Ishikawa (cell line): Measurements from ENCODE around the gene ALDH3B2.

Experiments used
- CEBPB ChIP-seq: IDR thresholded peaks from 2 replicates; pipeline ENCODE4 v1.6.1; 2012
- CREB1 ChIP-seq: IDR thresholded peaks from 2 replicates; pipeline ENCODE4 v1.6.1; 2012; ENCODE audit warnings: low read depth
- EGR1 ChIP-seq: IDR thresholded peaks from 2 replicates; pipeline ENCODE4 v1.6.1; 2012
- EP300 ChIP-seq: IDR thresholded peaks from 2 replicates; pipeline ENCODE4 v1.6.1; 2012; ENCODE audit warnings: borderline replicate concordance
- FOXM1 ChIP-seq: IDR thresholded peaks from 2 replicates; pipeline ENCODE4 v1.6.1; 2012; ENCODE audit warnings: low read depth, borderline replicate concordance
- NFIC ChIP-seq: IDR thresholded peaks from 2 replicates; pipeline ENCODE4 v1.6.1; 2012
- RAD21 ChIP-seq: IDR thresholded peaks from 2 replicates; pipeline ENCODE4 v1.6.1; 2012; ENCODE audit warnings: low read depth
- TAF1 ChIP-seq: IDR thresholded peaks from 2 replicates; pipeline ENCODE4 v1.6.1; 2012; ENCODE audit warnings: low read depth, mild to moderate bottlenecking
- TCF12 ChIP-seq: IDR thresholded peaks from 2 replicates; pipeline ENCODE4 v1.6.1; 2012; ENCODE audit warnings: low read depth
- TEAD4 ChIP-seq: IDR thresholded peaks from 2 replicates; pipeline ENCODE4 v1.6.1; 2012
- YY1 ChIP-seq: IDR thresholded peaks from 2 replicates; pipeline ENCODE4 v1.6.1; 2012; ENCODE audit warnings: low read depth
- ZBTB7A ChIP-seq: IDR thresholded peaks from 2 replicates; pipeline ENCODE4 v1.6.1; 2012; ENCODE audit warnings: low read depth
- TF ChIP-seq, protein P1 (sequence below): IDR thresholded peaks from 2 replicates; pipeline ENCODE4 v1.6.1; 2012
- TF ChIP-seq, protein P2 (sequence below): IDR thresholded peaks from 2 replicates; pipeline ENCODE4 v1.6.1; 2012
- TF ChIP-seq, protein P3 (sequence below): IDR thresholded peaks from 2 replicates; pipeline ENCODE4 v1.6.1; 2012; ENCODE audit warnings: low read depth, mild to moderate bottlenecking

Gene ALDH3B2

DNA sequence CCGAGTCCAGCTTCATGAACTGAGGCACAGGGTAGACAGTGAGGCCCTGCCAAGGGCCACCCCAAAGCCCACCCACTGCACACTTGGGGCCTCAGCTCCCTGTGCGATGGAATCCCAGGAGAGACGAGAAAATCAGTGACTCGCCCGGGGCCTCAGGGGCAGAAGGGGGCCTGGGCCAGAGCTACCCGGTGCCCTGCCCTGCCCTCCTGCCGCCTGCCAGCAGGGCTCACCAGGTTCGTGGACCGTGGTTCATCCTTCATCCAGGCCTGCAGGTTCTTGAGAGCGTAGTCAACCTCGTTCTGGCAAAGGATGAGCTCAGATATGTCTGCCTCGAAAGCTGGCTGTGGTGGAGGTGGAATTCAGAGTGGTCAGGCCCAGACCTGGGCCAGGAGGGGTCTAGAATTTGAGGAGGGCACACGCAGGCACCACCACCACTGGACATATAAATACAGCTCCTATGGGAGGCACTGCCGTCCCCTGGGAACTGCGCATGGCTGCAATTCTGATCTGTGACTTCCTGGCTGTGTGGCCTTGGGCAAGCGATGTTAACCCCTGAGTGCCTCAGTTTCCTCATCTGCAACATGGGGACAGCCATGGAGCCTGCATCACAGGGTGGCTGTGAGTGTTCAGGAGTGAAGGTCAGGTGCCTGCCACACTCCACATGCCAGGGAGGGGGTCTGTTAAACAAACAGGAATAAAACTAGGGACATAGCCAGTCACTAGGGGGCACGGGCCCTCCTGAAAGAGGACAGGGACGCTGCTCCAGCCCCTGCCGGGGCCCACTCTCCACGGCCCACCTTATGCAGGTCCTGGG is 7.5 kb downstream of the ALDH3B2 start:
- TF ChIP-seq CREB1 (no peak), TCF12 (no peak), FOXM1 (no peak), TEAD4 (no peak), CEBPB (no peak), YY1 (no peak), EP300 (no peak), EGR1 (no peak), TAF1 (no peak), ZBTB7A (no peak), RAD21 (no peak), NFIC (no peak)
- TF ChIP-seq, protein P1, sequence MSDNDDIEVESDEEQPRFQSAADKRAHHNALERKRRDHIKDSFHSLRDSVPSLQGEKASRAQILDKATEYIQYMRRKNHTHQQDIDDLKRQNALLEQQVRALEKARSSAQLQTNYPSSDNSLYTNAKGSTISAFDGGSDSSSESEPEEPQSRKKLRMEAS: no peak
- TF ChIP-seq, protein P2, sequence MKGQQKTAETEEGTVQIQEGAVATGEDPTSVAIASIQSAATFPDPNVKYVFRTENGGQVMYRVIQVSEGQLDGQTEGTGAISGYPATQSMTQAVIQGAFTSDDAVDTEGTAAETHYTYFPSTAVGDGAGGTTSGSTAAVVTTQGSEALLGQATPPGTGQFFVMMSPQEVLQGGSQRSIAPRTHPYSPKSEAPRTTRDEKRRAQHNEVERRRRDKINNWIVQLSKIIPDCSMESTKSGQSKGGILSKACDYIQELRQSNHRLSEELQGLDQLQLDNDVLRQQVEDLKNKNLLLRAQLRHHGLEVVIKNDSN: no peak
- TF ChIP-seq, protein P3, sequence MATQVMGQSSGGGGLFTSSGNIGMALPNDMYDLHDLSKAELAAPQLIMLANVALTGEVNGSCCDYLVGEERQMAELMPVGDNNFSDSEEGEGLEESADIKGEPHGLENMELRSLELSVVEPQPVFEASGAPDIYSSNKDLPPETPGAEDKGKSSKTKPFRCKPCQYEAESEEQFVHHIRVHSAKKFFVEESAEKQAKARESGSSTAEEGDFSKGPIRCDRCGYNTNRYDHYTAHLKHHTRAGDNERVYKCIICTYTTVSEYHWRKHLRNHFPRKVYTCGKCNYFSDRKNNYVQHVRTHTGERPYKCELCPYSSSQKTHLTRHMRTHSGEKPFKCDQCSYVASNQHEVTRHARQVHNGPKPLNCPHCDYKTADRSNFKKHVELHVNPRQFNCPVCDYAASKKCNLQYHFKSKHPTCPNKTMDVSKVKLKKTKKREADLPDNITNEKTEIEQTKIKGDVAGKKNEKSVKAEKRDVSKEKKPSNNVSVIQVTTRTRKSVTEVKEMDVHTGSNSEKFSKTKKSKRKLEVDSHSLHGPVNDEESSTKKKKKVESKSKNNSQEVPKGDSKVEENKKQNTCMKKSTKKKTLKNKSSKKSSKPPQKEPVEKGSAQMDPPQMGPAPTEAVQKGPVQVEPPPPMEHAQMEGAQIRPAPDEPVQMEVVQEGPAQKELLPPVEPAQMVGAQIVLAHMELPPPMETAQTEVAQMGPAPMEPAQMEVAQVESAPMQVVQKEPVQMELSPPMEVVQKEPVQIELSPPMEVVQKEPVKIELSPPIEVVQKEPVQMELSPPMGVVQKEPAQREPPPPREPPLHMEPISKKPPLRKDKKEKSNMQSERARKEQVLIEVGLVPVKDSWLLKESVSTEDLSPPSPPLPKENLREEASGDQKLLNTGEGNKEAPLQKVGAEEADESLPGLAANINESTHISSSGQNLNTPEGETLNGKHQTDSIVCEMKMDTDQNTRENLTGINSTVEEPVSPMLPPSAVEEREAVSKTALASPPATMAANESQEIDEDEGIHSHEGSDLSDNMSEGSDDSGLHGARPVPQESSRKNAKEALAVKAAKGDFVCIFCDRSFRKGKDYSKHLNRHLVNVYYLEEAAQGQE: no peak

DNA sequence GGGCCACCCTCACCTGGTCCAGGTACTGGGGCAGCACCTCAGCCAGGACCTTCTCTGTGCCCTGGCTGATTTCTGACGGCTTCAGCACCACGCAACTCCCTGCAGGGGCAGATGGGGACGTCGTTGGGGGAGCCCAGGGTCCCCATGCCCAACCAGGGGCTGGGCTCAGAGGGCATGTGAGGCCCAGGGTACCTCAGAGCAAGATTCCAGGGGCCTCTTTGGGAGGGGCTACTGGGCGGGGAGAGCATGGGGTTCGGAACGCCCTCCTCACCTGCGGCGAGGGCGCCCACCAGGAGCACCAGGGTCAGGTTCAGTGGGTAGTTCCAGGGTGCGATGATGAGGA is 8.1 kb downstream of the ALDH3B2 start:
- TF ChIP-seq YY1 (no peak), TEAD4 (no peak), TAF1 (no peak), EGR1 (no peak), EP300 (no peak), FOXM1 (no peak), ZBTB7A (no peak), CEBPB (no peak), CREB1 (no peak), TCF12 (no peak)
- TF ChIP-seq, protein P2: no peak
- TF ChIP-seq, protein P1: no peak

DNA sequence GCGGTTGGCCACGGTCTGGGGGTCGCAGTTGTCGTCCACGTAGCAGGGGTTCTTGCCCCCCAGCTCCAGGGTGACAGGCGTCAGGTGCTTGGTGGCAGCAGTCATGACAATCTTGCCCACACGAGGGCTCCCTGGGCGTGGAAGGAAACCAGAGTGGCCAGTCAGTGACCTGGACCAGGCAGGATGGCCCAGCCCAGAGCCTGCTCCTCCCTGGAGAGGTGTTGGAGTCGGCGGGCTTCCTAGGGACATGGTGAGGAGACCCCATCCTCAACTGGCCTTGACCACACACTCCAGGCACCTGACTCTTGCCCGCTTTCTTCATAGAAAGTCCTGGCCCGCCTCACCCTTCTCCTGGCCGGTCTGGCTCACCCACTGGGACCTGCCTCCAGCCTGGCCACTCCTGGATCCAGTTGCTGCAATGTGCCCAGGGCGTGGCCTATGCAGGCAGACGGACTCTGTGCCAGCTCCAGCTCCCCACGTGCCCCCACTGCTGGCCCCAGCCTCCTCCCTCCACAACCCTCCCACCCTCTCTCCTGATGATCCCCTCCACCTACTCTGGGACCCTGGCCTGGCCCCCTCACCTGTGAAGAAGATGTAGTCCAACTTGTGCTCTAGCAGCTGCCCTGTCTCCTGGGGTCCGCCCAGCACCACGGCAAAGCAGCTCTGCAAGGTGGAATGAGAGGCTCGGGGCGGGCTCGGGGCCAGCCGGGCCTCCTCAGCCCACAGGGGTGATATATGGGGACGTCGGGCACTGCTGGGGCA is 8.7 kb downstream of the ALDH3B2 start:
- TF ChIP-seq TCF12: no peak
- no peak for TF ChIP-seq CEBPB
- TF ChIP-seq NFIC: no peak
- TF ChIP-seq, protein P3: no peak
- TF ChIP-seq RAD21: peak; percentile 83
- TF ChIP-seq, protein P1: peak; percentile 30; the same call in 1 of the 2 replicates
- no peak for TF ChIP-seq EGR1
- TF ChIP-seq TAF1: no peak
- TF ChIP-seq, protein P2: peak; percentile 60; the same call in 1 of the 2 replicates
- TF ChIP-seq EP300: no peak
- TF ChIP-seq FOXM1: no peak
- TF ChIP-seq YY1: no peak

DNA sequence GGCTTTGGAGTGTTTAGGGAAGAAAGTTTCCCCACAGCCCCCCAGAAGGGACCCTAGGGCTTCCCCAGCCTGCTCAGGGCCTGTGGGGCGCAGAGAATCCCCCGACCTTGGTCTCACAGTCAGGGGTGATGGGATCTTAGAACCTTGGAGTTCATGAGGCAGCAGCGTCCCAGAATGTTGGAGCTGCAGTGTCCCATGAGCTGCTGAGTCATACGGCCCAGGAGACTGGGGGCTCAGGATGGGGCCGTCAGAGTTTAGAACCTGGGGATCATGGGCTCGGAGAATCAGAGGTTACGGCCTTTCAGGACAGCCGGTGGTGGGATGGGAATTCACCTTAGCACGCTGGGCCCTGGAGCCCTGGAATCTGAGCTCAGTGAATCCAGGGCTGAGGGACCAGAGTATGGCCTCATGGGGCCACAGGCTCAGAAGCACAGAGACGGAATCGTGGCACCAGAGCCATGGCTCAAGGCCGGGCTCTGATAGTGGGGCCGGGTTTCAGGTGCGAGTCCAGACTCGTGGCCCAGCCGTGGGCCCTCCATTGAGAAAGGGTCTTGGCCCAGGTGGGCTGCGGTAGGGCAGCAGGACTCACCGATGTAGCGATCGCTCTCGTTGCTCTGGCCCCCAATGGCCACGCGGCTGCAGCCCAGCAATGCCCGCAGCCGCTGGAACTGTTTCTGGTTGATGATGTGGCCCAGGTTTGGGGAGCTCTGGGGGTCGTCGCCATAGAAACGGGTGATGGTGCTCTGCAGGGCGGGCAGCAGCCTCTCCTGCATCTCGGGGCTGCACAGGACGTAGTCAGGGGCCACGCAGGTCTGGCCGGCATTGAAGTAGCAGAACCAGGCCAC is 9.5 kb downstream of the ALDH3B2 start:
- TF ChIP-seq TAF1: no peak
- no peak for TF ChIP-seq RAD21
- no peak for TF ChIP-seq EGR1
- TF ChIP-seq, protein P1: no peak
- no peak for TF ChIP-seq TEAD4
- TF ChIP-seq EP300: no peak
